CD4-positive, alpha-beta memory T cell (primary cell): Measurements from ENCODE around the gene PLPPR2. TPM values are rescaled to one million over a fixed set of nuclear protein-coding genes. Genes with fewer than 3 reads are reported as not detected.
"Not testable (repeated sequence)": the region's sequence is repeated elsewhere in the genome, so short reads cannot be mapped to it uniquely, and the experiment has no call there.

Experiments
- CTCF ChIA-PET: fragments of 350-600 bp; sonication (Branson Sonifier 250); formaldehyde crosslinking; loops from one replicate; lab custom pipeline; 2021; ENCODE audit warnings: inconsistent platforms; ENCODE audit not compliant: partially characterized antibody; lab: Charles Lee
- POLR2A ChIA-PET: fragments of 350-600 bp; sonication (Branson Sonifier 250); formaldehyde crosslinking; loops from one replicate; lab custom pipeline; 2021; ENCODE audit not compliant: partially characterized antibody; lab: Charles Lee
- DNase-seq, 5 donors: peaks; one replicate each; pipeline versions ENCODE4 v3.0.0 to v3.0.0-alpha.2; 2020 to 2022; ENCODE audit warnings: mixed read lengths in 1 of 5
- H3K27ac ChIP-seq: one replicate; pipeline ENCODE4 v1.7.0; 2013; ENCODE audit warnings: low read depth, low read length
- H3K27me3 ChIP-seq: 2 replicates; pipeline ENCODE4 v1.7.0; 2013; ENCODE audit warnings: mild to moderate bottlenecking, low read length, moderate library complexity; ENCODE audit not compliant: insufficient read depth
- H3K36me3 ChIP-seq: 2 replicates; pipeline ENCODE4 v1.7.0; 2013; ENCODE audit warnings: mild to moderate bottlenecking, low read length, moderate library complexity; ENCODE audit not compliant: insufficient read depth
- H3K4me1 ChIP-seq: 2 replicates; pipeline ENCODE4 v1.7.0; 2013; ENCODE audit warnings: mild to moderate bottlenecking, low read length, moderate library complexity; ENCODE audit not compliant: insufficient read depth
- H3K4me3 ChIP-seq, 2 donors: one replicate each; pipeline ENCODE4 v1.7.0; 2013; ENCODE audit warnings: low read length in 2 of 2, mild to moderate bottlenecking in 1 of 2
- H3K9me3 ChIP-seq, 2 donors: one replicate each; pipeline ENCODE4 v1.7.0; 2013; ENCODE audit warnings: low read length in 2 of 2, control low read depth in 1 of 2; ENCODE audit not compliant: control insufficient read depth in 1 of 2
- H3K27ac Mint-ChIP-seq, 7 donors: one replicate each; pipeline ENCODE4 v1.8.0; 2020 to 2021; ENCODE audit warnings: mixed read lengths in 7 of 7, mild to moderate bottlenecking in 6 of 7, inconsistent platforms in 3 of 7, moderate library complexity in 3 of 7
- H3K27me3 Mint-ChIP-seq, 2 donors: one replicate each; pipeline ENCODE4 v1.8.0; 2020 to 2021; ENCODE audit warnings: mixed read lengths in 2 of 2
- H3K36me3 Mint-ChIP-seq, 2 donors: one replicate each; pipeline ENCODE4 v1.8.0; 2020 to 2021; ENCODE audit warnings: mixed read lengths in 2 of 2, inconsistent platforms in 1 of 2, mild to moderate bottlenecking in 1 of 2
- H3K4me1 Mint-ChIP-seq, 4 donors: one replicate each; pipeline ENCODE4 v1.8.0; 2020 to 2021; ENCODE audit warnings: mixed read lengths in 4 of 4, mild to moderate bottlenecking in 1 of 4
- H3K4me3 Mint-ChIP-seq, 8 donors: one replicate each; pipeline ENCODE4 v1.8.0; 2020 to 2021; ENCODE audit warnings: mixed read lengths in 8 of 8, mild to moderate bottlenecking in 7 of 8, moderate library complexity in 6 of 8, inconsistent platforms in 3 of 8
- H3K9me3 Mint-ChIP-seq, 8 donors: one replicate each; pipeline ENCODE4 v1.8.0; 2020 to 2021; ENCODE audit warnings: mixed read lengths in 8 of 8, mild to moderate bottlenecking in 5 of 8, inconsistent platforms in 3 of 8, moderate library complexity in 1 of 8
- intact Hi-C: fragments of 100-400 bp; cut with micrococcal nuclease; formaldehyde crosslinking; loops from one replicate; pipeline ENCODE4 v1.15.1; 2023
- polyA plus RNA-seq, 2 donors: library from polyadenylated mRNA; unstranded; fragments of 300-500 nt; fragmentation: Illumina TruSeq; gene quantifications; one replicate each; pipeline ENCODE4 v1.2.3, GENCODE V29; 2021
- total RNA-seq, 2 experiments: library from RNA; stranded (reverse); gene quantifications; one replicate each; pipeline ENCODE4 v1.2.3, GENCODE V29; 2021

The PLPPR2 gene
- total and polyA plus RNA-seq, 4 experiments from 2014 or later = 0.16 to 12.2 (median 6.0) TPM

GRCh38 chr19:11332822-11333221 is 22.4 kb upstream of the PLPPR2 start:
- ChIA-PET POLR2A (no interaction called here), CTCF (interaction anchor here (0.5 to 0.7 kb wide), 2 partner anchors 9 to 80 kb away, joined by 3 to 4 read pairs; no protein-coding TSS in a partner anchor)
- no peaks in the 10 kb centered on the region for H3K27me3 Mint-ChIP-seq
- no peak overlapping the region for H3K4me3 ChIP-seq
- no peak overlapping the region for H3K27ac ChIP-seq
- H3K36me3 ChIP-seq = no peaks in the 10 kb centered on the region
- intact Hi-C loops = no loop called here
- H3K4me1 ChIP-seq = peaks cover 9% of the 10 kb centered on the region
- H3K9me3 Mint-ChIP-seq = peaks cover 0 to 2% (median 0%) of the 10 kb centered on the region in 8 donors
- H3K27ac Mint-ChIP-seq = peak overlapping the region in 1 of 7 donors; percentile 1
- no peak for DNase-seq
- no peaks in the 10 kb centered on the region for H3K9me3 ChIP-seq
- H3K4me3 Mint-ChIP-seq = no peak overlapping the region
- peaks cover 31 to 36% of the 10 kb centered on the region in 2 donors for H3K36me3 Mint-ChIP-seq
- H3K4me1 Mint-ChIP-seq = peaks cover 6 to 11% (median 9%) of the 10 kb centered on the region in 4 donors
- H3K27me3 ChIP-seq = no peaks in the 10 kb centered on the region

- H3K9me3 Mint-ChIP-seq, H3K27me3 Mint-ChIP-seq, H3K4me3 ChIP-seq, H3K27me3 ChIP-seq, H3K27ac ChIP-seq, H3K36me3 ChIP-seq, CTCF ChIA-PET, DNase-seq, intact Hi-C loops, H3K9me3 ChIP-seq, H3K4me3 Mint-ChIP-seq: not testable (repeated sequence)
- Mint-ChIP-seq H3K4me1 (peaks cover 12 to 21% (median 17%) of the 10 kb centered on the region in 4 donors), H3K27ac (peak overlapping the region in 1 of 7 donors; percentile 37), H3K36me3 (peaks cover 33 to 36% of the 10 kb centered on the region in 2 donors)
- peaks cover 19% of the 10 kb centered on the region for H3K4me1 ChIP-seq
- POLR2A ChIA-PET = interaction anchor here (0.8 kb wide), 1 partner anchor 11 kb away, joined by 3 read pairs; no protein-coding TSS in a partner anchor
These were observed 21.4 kb upstream of the PLPPR2 start for GRCh38 chr19:11333838-11334237.

GRCh38 chr19:11335449-11336146 is 19.6 kb upstream of the PLPPR2 start:
- no peak for DNase-seq
- no peaks in the 10 kb centered on the region for H3K27me3 Mint-ChIP-seq
- no peak overlapping the region for H3K4me3 ChIP-seq
- POLR2A ChIA-PET = no interaction called here
- H3K27me3 ChIP-seq = no peaks in the 10 kb centered on the region
- H3K4me1 ChIP-seq = peaks cover 30% of the 10 kb centered on the region
- peaks cover 27 to 31% of the 10 kb centered on the region in 2 donors for H3K36me3 Mint-ChIP-seq
- H3K27ac ChIP-seq = no peak overlapping the region
- peaks cover 0 to 2% (median 0%) of the 10 kb centered on the region in 8 donors for H3K9me3 Mint-ChIP-seq
- no peak overlapping the region for H3K27ac Mint-ChIP-seq
- CTCF ChIA-PET = no interaction called here
- H3K36me3 ChIP-seq = no peaks in the 10 kb centered on the region
- peaks cover 16 to 32% (median 24%) of the 10 kb centered on the region in 4 donors for H3K4me1 Mint-ChIP-seq
- H3K9me3 ChIP-seq = no peaks in the 10 kb centered on the region
- intact Hi-C loops = no loop called here
- H3K4me3 Mint-ChIP-seq = peak overlapping the region in 1 of 8 donors; percentile 45

- Histone ChIP-seq H3K36me3 (no peaks in the 10 kb centered on the region), H3K4me1 (peaks cover 30% of the 10 kb centered on the region), H3K9me3 (no peaks in the 10 kb centered on the region), H3K27me3 (no peaks in the 10 kb centered on the region), H3K4me3 (no peak overlapping the region), H3K27ac (no peak overlapping the region)
- peaks cover 24 to 31% of the 10 kb centered on the region in 2 donors for H3K36me3 Mint-ChIP-seq
- peak overlapping the region in 4 of 7 donors; percentile 53 to 76 (median 72) for H3K27ac Mint-ChIP-seq
- no peak for DNase-seq
- H3K4me3 Mint-ChIP-seq = peak overlapping the region in 5 of 8 donors; percentile 2 to 78 (median 43)
- CTCF ChIA-PET = no interaction called here
- peaks cover 0 to 2% (median 0%) of the 10 kb centered on the region in 8 donors for H3K9me3 Mint-ChIP-seq
- H3K4me1 Mint-ChIP-seq = peaks cover 16 to 32% (median 24%) of the 10 kb centered on the region in 4 donors
- intact Hi-C loops = no loop called here
- no peaks in the 10 kb centered on the region for H3K27me3 Mint-ChIP-seq
- POLR2A ChIA-PET = interaction anchor here (1.5 kb wide), 1 partner anchor 44 kb away, joined by 4 read pairs; no protein-coding TSS in a partner anchor
These were observed 18.2 kb upstream of the PLPPR2 start for GRCh38 chr19:11337080-11337479.

- DNase-seq = no peak
- H3K9me3 Mint-ChIP-seq = peaks cover 0 to 2% (median 0%) of the 10 kb centered on the region in 8 donors
- H3K27ac Mint-ChIP-seq = peak overlapping the region in 3 of 7 donors; percentile 36 to 74 (median 41)
- Histone ChIP-seq H3K4me1 (peaks cover 30% of the 10 kb centered on the region), H3K36me3 (no peaks in the 10 kb centered on the region), H3K27ac (no peak overlapping the region), H3K9me3 (no peaks in the 10 kb centered on the region), H3K27me3 (no peaks in the 10 kb centered on the region), H3K4me3 (no peak overlapping the region)
- peak overlapping the region in 5 of 8 donors; percentile 22 to 79 (median 31) for H3K4me3 Mint-ChIP-seq
- peaks cover 22 to 27% of the 10 kb centered on the region in 2 donors for H3K36me3 Mint-ChIP-seq
- H3K27me3 Mint-ChIP-seq = no peaks in the 10 kb centered on the region
- H3K4me1 Mint-ChIP-seq = peaks cover 16 to 32% (median 24%) of the 10 kb centered on the region in 4 donors
- ChIA-PET POLR2A (interaction anchor here (0.8 to 1.0 kb wide), 2 partner anchors 17 to 42 kb away, joined by 3 to 4 read pairs; no protein-coding TSS in a partner anchor), CTCF (interaction anchor here (0.9 kb wide), 1 partner anchor 45 kb away, joined by 3 read pairs; no protein-coding TSS in a partner anchor)
- intact Hi-C loops = no loop called here
These were observed 17.1 kb upstream of the PLPPR2 start for GRCh38 chr19:11338121-11338520.

- Mint-ChIP-seq H3K36me3 (peaks cover 20 to 23% of the 10 kb centered on the region in 2 donors), H3K27me3 (no peaks in the 10 kb centered on the region)
- CTCF ChIA-PET = interaction anchor here (0.9 to 1.2 kb wide), 2 partner anchors 14 to 44 kb away, joined by 3 read pairs; no protein-coding TSS in a partner anchor
These were observed 16.5 kb upstream of the PLPPR2 start for GRCh38 chr19:11338569-11339253.

More at GRCh38 chr19:11338569-11339253, 16.5 kb upstream of the PLPPR2 start:
- H3K36me3 ChIP-seq = no peaks in the 10 kb centered on the region
- peak overlapping the region in 5 of 7 donors; percentile 42 to 88 (median 57) for H3K27ac Mint-ChIP-seq
- no peaks in the 10 kb centered on the region for H3K27me3 ChIP-seq
- no peak for DNase-seq
- peaks cover 0 to 2% (median 0%) of the 10 kb centered on the region in 8 donors for H3K9me3 Mint-ChIP-seq
- peaks cover 30% of the 10 kb centered on the region for H3K4me1 ChIP-seq
- peak overlapping the region; percentile 33 for H3K27ac ChIP-seq
- peak overlapping the region; percentile 76 to 87 (median 78) for H3K4me3 Mint-ChIP-seq
- H3K4me1 Mint-ChIP-seq = peaks cover 16 to 32% (median 24%) of the 10 kb centered on the region in 4 donors
- H3K4me3 ChIP-seq = peak overlapping the region in 1 of 2 donors; percentile 44
- intact Hi-C loops = no loop called here
- POLR2A ChIA-PET = interaction anchor here (1.0 to 2.1 kb wide), 5 partner anchors 18 to 45 kb away, joined by 3 to 22 read pairs (median 7); partner anchors contain the start of gene SWSAP1
- no peaks in the 10 kb centered on the region for H3K9me3 ChIP-seq
